Activated T-cell treated with anti-CD3 and anti-CD28 coated beads, Interleukin-2, amount 50 U/mL, for 48 hours (primary cell): ENCODE results near the gene PITX1.

Experiments
- DNase-seq, 2 experiments: peaks; one replicate each; pipeline ENCODE4 v3.0.0-alpha.2; 2020

Gene PITX1

DNA sequence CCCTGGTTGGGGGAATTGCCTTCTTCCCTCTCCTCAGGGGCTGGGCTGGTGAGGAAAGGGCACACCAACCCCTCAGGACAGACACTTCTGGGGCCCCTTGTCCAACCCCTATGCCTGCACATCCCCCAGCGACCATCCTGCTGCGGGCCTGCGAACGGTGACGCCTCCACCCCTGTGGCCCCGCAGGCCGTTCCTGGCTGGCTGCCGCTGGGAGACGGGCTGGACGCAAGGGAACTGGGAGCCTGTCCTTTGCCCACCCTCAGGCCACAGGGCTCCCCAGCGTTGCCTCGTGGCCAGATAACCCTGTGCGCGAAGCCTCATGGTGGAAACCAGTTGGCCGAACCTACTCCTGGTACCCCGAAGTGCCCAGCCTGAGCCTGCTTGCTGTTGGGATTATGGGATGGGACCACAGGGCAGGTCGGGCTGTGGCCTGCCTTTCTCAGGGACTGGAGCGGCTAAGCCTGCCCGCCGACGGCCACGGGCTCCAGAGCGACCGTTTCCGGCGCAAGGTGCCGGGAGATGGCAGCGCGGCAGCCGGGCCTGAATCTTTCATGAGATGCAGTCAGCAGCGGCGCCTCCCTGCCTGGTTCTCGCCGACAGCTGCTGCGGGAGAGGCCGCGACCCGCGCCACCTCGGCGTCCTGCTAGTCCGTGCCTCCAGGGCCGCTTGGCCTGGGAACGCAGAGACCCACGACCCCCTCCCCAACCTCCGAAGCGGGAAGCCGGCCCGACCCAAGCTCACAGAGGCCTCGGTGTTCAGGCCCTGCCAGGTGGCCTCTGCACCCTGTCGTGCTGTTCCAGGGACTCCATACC lies 6.5 kb upstream of the PITX1 start:
- peak; percentile 23 to 43 for DNase-seq

DNA sequence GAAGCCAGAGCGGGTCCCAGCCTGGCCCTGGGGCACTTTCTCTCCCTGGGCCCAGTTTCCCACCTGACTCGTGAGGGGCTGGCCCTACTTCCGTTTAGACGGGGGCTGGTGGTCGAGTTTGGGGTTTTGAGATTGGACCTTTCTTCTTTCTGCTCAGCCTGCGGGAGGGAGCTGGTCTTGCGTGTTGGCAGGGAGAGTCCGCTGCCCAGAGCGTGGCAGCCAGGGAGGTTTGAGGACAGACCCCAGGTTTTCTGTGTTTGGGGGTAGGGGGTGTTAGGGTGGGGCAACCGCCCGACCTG lies 6.0 kb upstream of the PITX1 start:
- DNase-seq = peak in 1 of 2 experiments; percentile 24

DNA sequence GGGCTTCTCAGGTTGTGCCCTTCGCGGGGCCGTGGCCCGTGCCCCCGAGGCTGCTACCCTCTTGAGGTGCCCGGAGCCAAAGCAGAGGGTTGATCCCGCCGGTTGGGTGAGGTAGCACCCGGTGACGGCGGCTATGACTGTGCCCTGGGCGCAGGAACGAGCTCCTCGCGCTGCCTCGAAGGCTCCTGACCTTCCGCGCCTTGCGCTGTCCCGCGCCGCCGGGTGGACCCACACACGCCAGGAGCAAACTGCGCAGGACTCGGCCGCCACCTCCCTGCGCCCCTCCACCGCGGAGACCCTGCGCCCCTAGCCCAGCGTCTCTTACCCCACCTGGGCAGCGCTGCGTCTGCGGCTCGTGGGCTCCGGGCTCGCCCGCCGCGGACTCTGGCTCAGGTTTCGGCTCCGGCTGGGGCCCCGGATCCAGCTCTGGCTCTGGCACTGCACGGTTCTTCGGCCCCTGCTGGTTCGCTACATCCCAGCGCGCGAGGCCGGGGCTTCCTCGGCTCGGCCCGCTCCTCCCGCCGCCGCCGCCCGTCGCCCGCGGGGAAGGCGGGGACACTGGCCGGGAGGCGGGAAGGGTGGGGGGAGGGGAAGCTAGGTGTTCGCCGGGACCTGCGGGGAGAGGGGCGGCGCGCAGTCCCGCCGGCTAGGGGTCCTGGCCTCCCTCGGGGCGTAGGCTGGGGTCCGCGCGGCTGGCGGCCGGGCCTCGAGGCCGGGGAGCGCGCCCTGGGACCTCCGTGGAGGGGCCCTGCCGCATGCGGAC lies 5.4 kb upstream of the PITX1 start:
- DNase-seq = peak; percentile 44 to 52

DNA sequence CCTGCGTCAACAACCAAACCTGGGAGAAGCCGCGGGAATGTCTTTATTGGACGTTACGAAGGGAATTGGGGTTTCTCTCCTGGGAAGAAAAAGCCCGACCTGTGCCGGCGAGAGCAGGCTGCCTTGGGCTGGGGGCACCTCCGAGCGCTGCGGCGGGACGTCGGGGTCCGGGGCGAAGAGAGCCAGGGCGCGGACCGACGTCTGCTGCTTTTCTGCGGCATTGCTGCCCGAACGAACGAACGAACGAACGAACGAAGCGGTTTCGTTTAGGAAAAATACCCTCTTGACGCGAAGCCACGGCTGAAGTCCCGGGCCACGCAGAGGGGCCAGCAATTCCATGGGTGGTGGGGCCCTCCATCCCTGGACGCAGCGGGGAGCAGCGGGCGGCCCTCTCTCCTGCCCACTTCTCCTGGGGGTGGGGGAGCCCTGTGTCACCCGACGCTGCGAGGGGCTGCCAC lies 4.8 kb upstream of the PITX1 start:
- peak in 1 of 2 experiments; percentile 24 for DNase-seq

DNA sequence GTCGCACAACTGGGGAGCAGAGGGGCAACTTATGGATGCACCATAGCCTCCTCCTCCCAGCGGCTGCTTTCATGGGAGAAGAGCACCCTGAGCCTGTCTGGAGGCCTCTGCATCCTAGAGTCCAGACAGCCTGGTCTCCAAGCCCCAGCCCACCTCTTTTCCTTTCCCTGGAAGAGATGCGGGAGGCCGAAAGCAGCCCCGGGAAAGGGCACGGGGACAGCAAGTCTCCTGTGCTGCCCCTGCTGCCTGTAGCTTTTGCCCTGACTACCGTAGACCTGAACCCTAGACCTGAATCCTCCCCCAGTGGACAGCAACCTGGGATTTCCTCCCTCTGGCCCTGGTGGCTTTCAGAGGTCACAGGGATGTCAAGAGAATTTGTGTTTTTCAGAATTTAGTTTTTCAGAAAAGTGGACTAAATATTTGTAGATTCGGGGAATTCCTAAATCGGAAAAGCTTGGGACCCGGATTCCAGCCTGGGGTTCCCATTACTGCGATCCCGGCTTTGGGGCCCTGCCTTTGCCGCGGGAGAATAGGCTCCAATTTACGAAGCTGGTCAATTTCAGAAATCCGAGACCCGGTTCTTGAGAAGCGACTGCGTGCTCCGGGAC lies 4.3 kb upstream of the PITX1 start:
- DNase-seq = no peak

DNA sequence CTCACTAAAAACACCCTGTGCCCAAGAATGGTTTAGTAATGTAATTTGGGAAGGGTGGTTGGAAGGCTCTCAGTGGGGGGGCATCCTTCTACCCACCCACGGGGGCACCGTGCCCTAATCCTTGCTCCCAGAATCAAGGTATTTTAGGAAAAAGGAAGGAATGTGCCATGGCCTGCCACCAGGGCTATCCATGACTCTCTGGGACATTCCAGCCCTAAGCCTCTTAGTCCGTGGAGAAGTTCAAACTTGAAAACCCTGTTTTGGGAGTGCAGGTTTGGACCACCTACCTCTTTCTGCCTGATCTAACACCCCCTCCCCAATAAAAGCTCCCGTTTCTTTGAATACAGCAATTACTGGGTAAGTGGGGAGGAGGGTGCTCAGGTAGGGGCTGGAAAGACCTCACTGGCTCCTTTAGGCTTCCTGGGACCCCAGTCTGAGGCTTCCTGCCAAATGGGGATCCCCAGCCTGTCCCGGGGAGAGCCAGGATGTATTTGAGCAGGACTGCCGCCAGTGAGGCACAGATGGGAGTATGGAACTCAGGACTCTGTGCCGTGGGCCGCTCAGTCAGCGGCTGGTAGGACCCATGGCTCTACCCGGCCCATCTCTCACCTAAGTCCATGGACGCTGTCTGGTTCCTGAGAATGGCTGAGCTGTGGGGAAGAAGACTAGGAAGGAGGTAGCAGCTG lies 3.6 kb upstream of the PITX1 start:
- DNase-seq = no peak

DNA sequence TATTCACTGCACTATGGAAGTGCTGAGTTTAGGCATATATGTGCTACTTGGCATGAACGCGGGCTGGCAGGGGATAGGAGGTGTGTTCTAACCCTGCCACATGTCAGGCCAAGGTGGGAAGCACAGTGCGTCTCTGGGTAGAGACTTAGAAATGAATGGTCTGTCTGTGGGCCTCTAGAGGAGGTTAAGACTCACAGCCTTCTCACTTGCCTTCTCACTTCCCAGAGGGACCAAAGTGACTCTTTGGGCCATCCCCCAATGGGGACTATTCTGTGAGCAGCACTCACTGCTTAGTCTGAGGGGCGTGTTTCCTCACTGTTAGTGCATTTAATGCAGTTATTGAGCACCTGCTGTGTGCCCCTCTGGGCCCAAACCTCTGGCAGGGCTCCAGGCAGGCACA lies 2.4 kb upstream of the PITX1 start:
- peak in 1 of 2 experiments; percentile 31 for DNase-seq

DNA sequence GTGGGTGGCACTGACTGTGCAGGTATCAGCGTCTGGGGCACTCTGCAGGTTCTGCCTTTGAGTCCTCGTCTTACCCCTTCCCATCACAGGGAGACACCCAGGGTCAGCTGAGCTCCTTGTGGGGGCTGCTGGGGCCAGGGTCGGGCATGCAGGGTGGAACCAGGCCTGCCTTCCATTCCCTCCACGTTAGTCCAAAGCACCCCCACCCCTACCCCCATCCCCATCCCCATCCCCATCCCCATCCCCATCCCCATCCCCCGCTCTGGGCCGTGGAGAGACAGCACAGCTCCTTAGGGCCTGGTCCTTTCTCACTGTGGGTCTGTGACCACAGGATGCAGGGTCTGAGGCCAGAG lies 1.6 kb upstream of the PITX1 start:
- DNase-seq = no peak

DNA sequence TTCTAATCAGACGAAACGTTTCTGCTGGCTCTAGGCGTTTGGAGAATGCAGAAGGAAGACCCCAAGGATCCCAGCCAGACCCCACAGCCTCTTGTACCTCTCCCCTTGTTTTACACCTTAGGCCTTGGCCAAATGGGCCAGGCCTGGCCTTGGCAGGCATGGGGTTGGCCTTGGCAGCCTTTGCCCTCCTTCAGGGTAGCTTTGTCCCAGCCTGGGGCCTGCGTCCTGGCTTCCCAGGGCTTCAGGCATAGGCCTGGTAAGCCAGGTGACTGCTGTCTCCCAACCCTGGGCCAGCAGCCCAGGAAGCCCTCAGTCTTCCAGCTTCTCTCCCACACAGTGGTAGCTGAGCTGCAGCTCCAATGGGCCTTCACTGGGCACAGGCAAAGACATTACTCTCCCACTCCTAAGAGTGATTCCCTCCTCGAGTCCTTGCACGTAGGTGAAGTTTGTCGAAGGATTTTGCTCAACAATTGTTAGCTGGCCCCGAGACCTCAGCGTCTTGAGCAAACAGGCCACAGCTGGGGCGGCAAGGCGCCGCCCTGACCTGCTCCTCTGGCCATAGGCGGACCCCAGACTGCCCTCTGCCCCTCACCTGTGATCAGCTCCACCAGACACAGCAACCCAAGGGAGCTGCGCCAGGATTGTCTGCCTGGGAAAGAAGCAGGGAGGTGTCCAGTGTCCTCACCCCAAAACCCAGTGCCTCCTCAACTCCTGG lies 1.1 kb upstream of the PITX1 start:
- DNase-seq = no peak

DNA sequence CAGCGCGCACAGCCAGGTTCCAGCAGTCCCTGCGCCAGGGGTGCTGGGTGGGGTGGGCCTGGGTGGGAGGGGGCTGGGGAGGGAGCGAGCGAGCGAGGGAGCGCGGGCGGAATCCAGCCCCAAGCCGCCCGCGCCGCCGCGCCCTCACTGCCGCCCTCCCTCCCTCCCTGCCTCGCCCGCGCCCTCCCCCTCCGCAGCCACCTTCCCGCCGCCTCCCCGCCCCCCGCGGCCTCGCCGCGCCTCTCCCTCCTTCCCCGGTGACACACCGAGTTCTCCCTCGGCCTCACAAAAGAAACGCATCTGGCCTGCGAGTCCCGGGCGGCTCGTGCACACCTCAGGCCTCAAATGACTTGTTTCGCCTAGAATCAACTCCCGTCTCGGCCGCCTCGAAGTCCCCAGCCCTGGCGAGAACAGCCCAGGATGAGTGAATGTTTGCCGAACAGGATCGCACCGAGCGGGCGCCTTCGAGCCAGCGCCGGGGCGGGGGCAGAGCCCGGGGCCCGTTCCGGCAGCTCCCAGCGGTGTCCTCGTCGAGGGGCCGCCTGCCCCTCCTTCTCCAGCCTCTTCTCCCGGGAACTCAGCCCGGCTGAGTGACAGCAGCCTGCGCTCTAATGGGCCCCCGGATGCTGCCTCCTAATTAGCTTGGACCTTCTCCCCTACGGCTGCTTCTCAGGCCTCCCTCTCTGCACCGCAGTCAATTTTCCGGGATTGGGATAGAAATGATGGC lies 371 bp upstream of the PITX1 start:
- DNase-seq = peak; percentile 56 to 58

DNA sequence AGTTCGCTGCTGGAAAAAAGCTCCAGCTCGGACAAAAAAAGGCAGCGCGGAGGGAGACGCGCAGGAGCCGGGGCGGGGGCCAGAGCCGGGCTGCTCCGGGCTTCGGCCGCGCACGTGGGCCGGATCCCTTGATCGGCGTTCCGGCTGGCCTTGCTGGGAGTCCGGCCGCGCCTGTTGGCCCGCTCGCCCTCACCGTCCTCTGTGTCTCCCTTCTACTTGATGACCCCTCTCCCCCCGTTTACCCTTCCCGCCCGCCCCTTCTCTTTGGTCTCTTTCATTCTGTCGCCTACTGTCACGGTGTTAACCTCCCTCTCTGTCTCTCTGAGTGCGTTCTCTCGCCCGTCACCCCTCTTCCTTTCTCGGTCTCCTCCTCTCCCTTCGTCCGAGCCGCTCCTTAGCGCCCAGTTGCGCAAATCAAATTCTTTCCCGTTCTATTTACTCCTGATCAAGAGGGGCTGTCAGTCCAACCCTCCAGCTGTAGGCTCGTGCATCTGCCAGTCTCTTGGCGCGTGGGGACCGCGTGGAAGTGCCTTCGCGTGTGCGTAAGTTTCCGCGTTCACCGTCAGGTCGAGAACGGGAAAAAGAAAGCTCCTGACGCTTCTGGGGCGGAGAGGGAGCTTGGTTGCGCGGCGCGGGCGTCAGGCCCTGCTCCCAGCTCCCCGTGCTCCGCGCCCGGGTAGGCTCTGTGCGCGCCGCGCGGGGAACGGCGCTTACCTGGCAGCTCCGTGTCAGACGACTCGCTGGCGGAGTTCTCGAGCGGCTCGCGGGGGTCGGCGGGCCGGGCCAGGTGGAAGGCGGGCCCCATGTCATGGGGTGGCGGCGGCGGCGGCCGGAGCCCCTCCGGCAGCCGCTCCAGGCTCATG lies 798 bp downstream of the PITX1 start:
- DNase-seq = peak; percentile 55 to 57

DNA sequence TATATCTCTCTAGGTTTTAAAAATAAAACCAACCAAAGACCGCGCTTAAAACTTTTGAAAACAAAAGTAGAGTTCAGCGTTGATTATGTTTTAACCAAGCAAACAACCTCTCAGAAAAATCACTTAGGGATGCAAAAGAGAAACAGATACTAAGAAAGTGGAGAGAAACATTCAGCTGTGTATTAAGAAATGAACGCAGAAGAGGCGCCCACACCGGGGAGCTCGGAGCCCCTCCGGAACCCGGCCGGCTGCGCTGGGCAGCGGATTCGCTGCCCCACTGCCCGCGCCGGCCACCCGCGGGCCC lies 1.4 kb downstream of the PITX1 start:
- no peak for DNase-seq

DNA sequence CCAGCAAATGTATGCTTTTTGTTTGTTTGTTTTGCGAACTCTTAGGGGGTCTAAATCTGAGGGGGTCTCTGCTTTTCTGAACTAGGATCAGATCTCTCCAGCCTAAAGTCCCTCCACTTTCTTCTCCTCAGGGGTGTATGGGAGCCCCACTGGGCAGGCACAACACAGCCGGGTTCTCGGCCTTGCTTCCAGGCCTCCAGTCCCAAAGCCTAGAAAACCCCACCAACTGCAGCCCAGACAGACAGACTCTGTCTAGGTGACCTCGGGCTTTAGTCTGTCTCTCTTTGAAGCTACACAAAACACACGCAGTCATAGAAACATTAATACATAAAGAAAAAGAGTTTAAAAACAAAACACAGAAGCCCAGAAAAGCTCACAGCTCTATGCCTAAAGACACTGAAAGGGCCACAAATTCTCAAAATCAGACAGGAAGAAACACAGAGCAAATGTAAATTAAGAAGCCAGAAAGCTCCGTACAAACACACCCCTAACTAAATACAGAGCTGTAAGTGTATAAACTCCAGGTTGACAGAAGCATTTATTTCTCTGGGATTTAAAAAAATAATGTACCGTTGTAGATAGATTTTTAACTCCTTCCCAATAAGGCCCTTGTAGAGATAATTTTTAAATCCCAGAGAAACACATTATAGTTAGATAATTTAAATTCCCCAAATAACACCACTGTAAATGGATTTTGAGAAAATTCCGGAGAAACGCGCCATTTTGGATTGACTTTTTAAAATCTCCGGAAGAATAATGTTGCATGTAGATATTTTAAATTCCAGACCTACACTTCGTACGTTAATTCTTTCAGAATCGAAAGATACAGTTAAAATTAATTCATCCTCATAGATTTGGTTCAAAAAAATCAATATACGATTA lies 2.0 kb downstream of the PITX1 start:
- DNase-seq = no peak

DNA sequence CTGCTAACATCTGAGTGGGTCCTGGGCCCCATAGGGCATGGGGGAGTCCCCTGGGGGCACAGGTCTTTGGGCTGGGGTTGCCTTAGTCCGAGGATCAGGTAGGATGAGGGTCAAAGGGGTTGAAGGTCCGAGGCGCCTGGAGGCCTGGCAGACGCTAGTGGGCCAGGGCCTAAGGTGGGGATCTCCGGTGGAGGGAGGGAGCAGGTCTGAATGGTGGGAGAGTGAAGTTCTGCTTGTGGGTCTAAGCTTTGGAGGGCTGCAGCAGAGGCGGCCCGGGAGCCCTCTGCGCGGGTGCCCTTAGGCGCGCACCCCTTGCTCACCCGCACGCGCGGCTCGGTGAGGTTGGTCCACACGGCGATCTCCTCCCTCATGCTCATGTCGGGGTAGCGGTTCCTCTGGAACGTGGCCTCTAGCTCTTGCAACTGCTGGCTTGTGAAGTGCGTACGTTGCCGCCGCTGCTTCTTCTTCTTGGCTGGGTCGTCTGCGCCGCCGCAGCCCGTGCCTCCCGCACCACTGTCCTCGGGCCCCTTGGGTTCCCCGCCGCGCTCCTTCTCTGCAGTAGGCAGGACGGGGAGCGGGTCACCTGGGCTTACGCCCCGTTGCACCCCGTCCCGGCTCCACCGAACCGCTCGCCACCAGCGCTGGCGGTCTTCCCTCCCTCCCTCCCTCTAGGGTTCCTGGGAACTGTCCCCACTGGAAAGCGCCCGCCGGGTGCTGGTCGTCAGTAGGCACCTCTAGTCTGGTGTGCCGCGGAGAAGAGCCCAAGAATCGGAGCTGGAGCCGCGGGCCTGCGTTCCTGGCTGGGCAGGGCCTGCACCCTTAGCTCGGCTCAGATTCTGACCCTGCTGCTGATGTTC lies 2.8 kb downstream of the PITX1 start:
- peak; percentile 40 to 52 for DNase-seq

DNA sequence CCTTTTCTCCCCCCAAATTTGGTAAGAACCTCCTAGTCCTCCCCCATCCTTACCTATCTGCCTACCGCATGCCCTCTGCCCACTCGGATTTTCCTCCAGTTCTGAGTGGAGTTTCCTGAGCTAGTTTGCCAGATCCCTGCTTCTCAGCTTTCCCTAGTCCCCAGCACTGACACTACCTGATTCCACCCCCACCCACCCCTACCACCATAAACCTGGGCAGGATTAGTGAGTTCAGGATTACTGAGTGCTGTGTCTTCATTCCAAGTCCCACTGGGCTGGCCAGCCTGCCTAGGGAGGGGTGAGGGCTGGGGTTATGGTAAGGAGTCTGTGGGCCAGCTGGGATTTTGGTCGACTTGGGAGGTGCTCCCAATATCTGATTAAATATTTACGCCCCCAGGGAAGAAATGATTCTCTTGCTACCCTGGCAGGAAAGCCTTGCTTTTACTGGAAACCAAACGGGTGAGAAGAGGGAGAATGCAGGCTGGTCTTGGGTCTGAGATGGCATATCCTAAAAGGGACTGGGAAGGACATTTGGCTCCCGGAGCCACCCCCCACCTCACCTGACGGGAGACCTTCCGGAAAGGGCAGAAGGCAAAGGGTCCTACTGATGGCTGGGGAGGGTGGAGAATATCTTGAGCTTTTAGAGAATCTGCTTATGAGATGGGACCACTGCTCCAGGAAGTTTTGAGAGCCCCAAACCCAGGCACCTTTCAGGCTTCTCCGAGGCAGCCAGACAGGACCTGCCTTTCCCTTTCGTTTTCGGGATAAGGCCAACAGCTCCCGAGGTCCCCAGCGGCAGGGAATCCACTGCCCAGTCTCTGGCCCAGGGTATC lies 3.7 kb downstream of the PITX1 start:
- DNase-seq = peak in 1 of 2 experiments; percentile 29

DNA sequence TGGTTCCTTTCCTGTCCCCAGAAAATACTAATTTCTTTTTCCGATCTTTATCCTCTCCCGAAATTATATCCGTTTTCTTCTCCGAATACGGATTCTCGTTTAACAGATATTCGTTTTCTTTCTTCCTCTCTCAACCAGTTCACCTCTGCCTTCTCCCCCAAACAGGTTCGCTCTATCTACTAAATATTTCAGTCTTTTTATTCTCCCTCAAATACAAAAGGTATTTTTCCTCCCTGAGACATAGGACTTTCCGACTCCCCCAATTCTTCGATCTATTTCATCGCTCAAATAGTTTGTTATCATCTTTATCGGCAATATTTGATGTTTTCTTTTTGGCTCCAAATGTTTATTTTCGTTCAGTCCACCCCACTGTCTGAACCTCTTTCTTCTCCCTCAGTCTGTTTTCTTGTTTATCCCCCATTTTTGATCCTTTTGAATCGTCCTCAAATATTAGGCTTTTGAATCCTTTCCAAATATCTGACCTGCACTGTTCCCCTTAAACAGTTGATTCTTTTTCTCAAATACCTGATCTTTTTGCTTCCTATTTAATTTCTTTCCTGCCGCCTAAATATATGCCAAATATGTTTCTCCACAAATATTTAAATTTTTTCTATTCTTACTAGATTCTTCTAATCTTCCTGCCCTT lies 4.4 kb downstream of the PITX1 start:
- no peak for DNase-seq

DNA sequence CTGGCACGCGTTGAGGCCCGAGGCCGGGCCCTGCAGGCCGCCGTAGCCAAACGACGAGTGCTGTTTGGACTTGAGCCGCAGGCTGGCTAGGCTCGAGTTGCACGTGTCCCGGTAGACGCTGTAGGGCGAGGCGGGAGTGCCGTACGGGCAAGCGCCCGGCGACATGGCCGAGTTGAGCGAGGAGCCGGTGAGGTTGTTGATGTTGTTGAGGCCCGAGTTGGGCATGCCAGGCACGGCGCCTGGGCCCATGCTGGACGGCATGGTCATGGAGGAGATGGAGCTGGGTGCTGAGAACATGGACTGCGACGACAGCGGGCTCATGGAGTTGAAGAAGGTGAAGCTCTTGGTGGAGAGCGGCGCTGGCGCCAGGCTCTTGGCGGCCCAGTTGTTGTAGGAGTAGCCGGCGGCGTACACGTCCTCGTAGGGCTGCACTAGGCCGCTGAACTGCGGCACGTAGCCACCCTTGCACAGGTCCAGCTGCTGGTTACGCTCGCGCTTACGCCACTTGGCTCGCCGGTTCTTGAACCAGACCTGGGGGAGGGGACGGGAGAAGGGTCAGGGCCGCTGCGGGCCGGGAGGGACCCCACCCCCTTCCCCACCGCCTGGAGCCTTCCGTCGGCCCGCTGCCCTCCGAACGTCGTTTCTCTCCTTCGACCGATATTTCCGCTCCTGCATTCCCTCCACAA lies 5.1 kb downstream of the PITX1 start:
- DNase-seq = peak; percentile 38 to 42
